H1 (cell line): Measurements from ENCODE around the gene SYNPR. TPM values are rescaled to one million over a fixed set of nuclear protein-coding genes. Genes with fewer than 3 reads are reported as not detected.

Experiments used
- CTCF ChIA-PET: fragments of 300-600 bp; sonication (Branson Sonifier 250); formaldehyde crosslinking; loops from one replicate; lab custom pipeline; 2021; ENCODE audit not compliant: partially characterized antibody; lab: Charles Lee
- POLR2A ChIA-PET: fragments of 300-600 bp; sonication (Branson Sonifier 250); formaldehyde crosslinking; loops from one replicate; lab custom pipeline; 2021; ENCODE audit warnings: inconsistent platforms; ENCODE audit not compliant: partially characterized antibody; lab: Charles Lee
- DNase-seq, 2 experiments: peaks; one replicate each; pipeline versions ENCODE4 v3.0.0 to v3.0.0-alpha.2; 2010 to 2022; ENCODE audit warnings: low spot score in 2 of 2, low read depth in 1 of 2, mixed read lengths in 1 of 2
- FAIRE-seq: peaks from 2 replicates; lab custom pipeline; 2011; peaks lifted over from hg19 to GRCh38; lab: Jason Lieb, UNC
- H2AFZ ChIP-seq: 2 replicates; pipeline ENCODE4 v1.8.1; 2012; ENCODE audit warnings: low read length, inconsistent platforms
- H2AK5ac ChIP-seq: 2 replicates; pipeline ENCODE4 v1.6.1; 2013; ENCODE audit warnings: low read depth, low read length
- H2BK120ac ChIP-seq: replicated peaks from 2 replicates; pipeline ENCODE3; 2013; ENCODE audit warnings: low read depth, low read length, inconsistent platforms
- H2BK12ac ChIP-seq: 2 replicates; pipeline ENCODE4 v1.6.1; 2013; ENCODE audit warnings: low read depth, low read length
- H2BK15ac ChIP-seq: 2 replicates; pipeline ENCODE4 v1.6.1; 2013; ENCODE audit warnings: low read length
- H2BK20ac ChIP-seq: 2 replicates; pipeline ENCODE4 v1.6.1; 2013; ENCODE audit warnings: low read length
- H2BK5ac ChIP-seq: 2 replicates; pipeline ENCODE4 v1.6.1; 2013; ENCODE audit warnings: low read depth, low read length
- H3K14ac ChIP-seq: 2 replicates; pipeline ENCODE4 v1.6.1; 2013; ENCODE audit warnings: inconsistent platforms; ENCODE audit not compliant: insufficient read length
- H3K18ac ChIP-seq: 2 replicates; pipeline ENCODE4 v1.6.1; 2013; ENCODE audit warnings: low read length; ENCODE audit errors: extremely low read depth
- H3K23ac ChIP-seq: 2 replicates; pipeline ENCODE4 v1.6.1; 2013; ENCODE audit warnings: inconsistent platforms; ENCODE audit not compliant: insufficient read length
- H3K23me2 ChIP-seq: 2 replicates; pipeline ENCODE4 v1.6.1; 2013; ENCODE audit warnings: low read depth, low read length
- H3K27ac ChIP-seq: 2 replicates; pipeline ENCODE4 v1.6.1; 2011; ENCODE audit warnings: low read depth, low read length, inconsistent platforms
- H3K27me3 ChIP-seq, 4 experiments: replicated peaks in 1 of 4; 1 replicate in 1 of 4; 2 replicates in 3 of 4; pipeline versions ENCODE4 v1.6.1 to v1.8.1; 2011 to 2013; ENCODE audit warnings: low read length in 3 of 4, mild to moderate bottlenecking in 3 of 4, inconsistent platforms in 2 of 4, mixed read lengths in 2 of 4, moderate library complexity in 1 of 4; ENCODE audit not compliant: control insufficient read depth in 3 of 4, insufficient read depth in 3 of 4; ENCODE audit errors: extremely low read depth in 1 of 4
- H3K36me3 ChIP-seq, 4 experiments: 2 replicates each; pipeline versions ENCODE4 v1.6.1 to v1.8.1; 2011 to 2013; ENCODE audit warnings: mild to moderate bottlenecking in 4 of 4, low read length in 3 of 4, moderate library complexity in 2 of 4, control low read depth in 1 of 4, inconsistent platforms in 1 of 4; ENCODE audit not compliant: insufficient read depth in 4 of 4, control insufficient read depth in 2 of 4
- H3K4ac ChIP-seq: replicated peaks from 2 replicates; pipeline ENCODE3; 2013; ENCODE audit warnings: low read length, low read depth, mixed read lengths, inconsistent platforms; ENCODE audit not compliant: insufficient read length
- H3K4me1 ChIP-seq, 4 experiments: replicated peaks in 1 of 4; 1 replicate in 1 of 4; 2 replicates in 3 of 4; pipeline versions ENCODE4 v1.6.1 to v1.8.1; 2011 to 2013; ENCODE audit warnings: low read length in 3 of 4, inconsistent platforms in 2 of 4, mixed read lengths in 1 of 4; ENCODE audit not compliant: insufficient read depth in 4 of 4, control insufficient read depth in 3 of 4
- H3K4me2 ChIP-seq, 2 experiments: 2 replicates each; pipeline versions ENCODE4 v1.6.1 to v1.8.1; 2011 to 2013; ENCODE audit warnings: low read depth in 2 of 2, low read length in 2 of 2, control low read depth in 1 of 2, inconsistent platforms in 1 of 2, mild to moderate bottlenecking in 1 of 2; ENCODE audit not compliant: insufficient read depth in 1 of 2
- H3K4me3 ChIP-seq, 4 experiments: fragments of 200-600, 300-600 bp in 1 of 4; sonication (generic), shearing (Covaris generic), sonication (Bioruptor Twin) in 1 of 4; 2 replicates each; pipeline versions ENCODE4 v1.5.1 to v1.8.1; 2011 to 2016; ENCODE audit warnings: low read length in 4 of 4, low read depth in 3 of 4, control low read depth in 2 of 4, inconsistent platforms in 2 of 4, mild to moderate bottlenecking in 2 of 4, mixed read lengths in 1 of 4, moderate library complexity in 1 of 4; ENCODE audit not compliant: insufficient read depth in 2 of 4; ENCODE audit errors: extremely low read depth in 1 of 4
- H3K56ac ChIP-seq: replicated peaks from 2 replicates; pipeline ENCODE3; 2013; ENCODE audit warnings: low read depth, mild to moderate bottlenecking, mixed read lengths, low read length, inconsistent platforms; ENCODE audit not compliant: insufficient read length
- H3K79me1 ChIP-seq: 2 replicates; pipeline ENCODE4 v1.6.1; 2013; ENCODE audit warnings: low read depth, low read length, control low read depth
- H3K79me2 ChIP-seq, 2 experiments: 2 replicates each; pipeline versions ENCODE4 v1.6.1 to v1.8.1; 2012 to 2013; ENCODE audit warnings: low read length in 2 of 2, mild to moderate bottlenecking in 2 of 2, inconsistent platforms in 1 of 2; ENCODE audit not compliant: insufficient read depth in 2 of 2, control insufficient read depth in 1 of 2
- H3K9ac ChIP-seq, 4 experiments: replicated peaks in 1 of 4; 1 replicate in 1 of 4; 2 replicates in 3 of 4; pipeline versions ENCODE4 v1.6.1 to v1.8.1; 2011 to 2013; ENCODE audit warnings: low read depth in 3 of 4, low read length in 3 of 4, control low read depth in 2 of 4, mild to moderate bottlenecking in 2 of 4, moderate library complexity in 2 of 4, inconsistent platforms in 1 of 4; ENCODE audit errors: extremely low read depth in 1 of 4
- H3K9me3 ChIP-seq, 2 experiments: 2 replicates each; pipeline versions ENCODE4 v1.6.1 to v1.8.1; 2012 to 2013; ENCODE audit warnings: mild to moderate bottlenecking in 2 of 2, moderate library complexity in 2 of 2, control low read depth in 1 of 2, inconsistent platforms in 1 of 2, low read depth in 1 of 2, low read length in 1 of 2, mixed read lengths in 1 of 2; ENCODE audit not compliant: insufficient read depth in 2 of 2
- H4K20me1 ChIP-seq, 2 experiments: replicated peaks in 1 of 2; 2 replicates each; pipeline versions ENCODE3 to v1.8.1; 2011 to 2013; ENCODE audit warnings: inconsistent platforms in 2 of 2, low read length in 2 of 2, mild to moderate bottlenecking in 1 of 2; ENCODE audit not compliant: insufficient read depth in 2 of 2, control insufficient read depth in 1 of 2
- H4K5ac ChIP-seq: 2 replicates; pipeline ENCODE4 v1.6.1; 2013; ENCODE audit warnings: low read length, low read depth, mixed read lengths, inconsistent platforms; ENCODE audit not compliant: insufficient read length
- H4K8ac ChIP-seq: 2 replicates; pipeline ENCODE4 v1.8.0; 2013; ENCODE audit warnings: mild to moderate bottlenecking, moderate library complexity, low read length, inconsistent platforms; ENCODE audit not compliant: insufficient read depth; ENCODE audit errors: extremely low read depth
- H4K91ac ChIP-seq: replicated peaks from 2 replicates; pipeline ENCODE3; 2013; ENCODE audit warnings: low read length, mixed read lengths, inconsistent platforms; ENCODE audit not compliant: insufficient read length
- CBX8 ChIP-seq: fragments of 300-800, 300-1000 bp; sonication (generic); IDR thresholded peaks from 2 replicates; pipeline ENCODE4 v1.7.1; 2016; ENCODE audit warnings: low read depth, low read length, borderline replicate concordance
- NRF1 ChIP-seq: IDR thresholded peaks from 2 replicates; pipeline ENCODE4 v1.6.1; 2011; ENCODE audit warnings: mild to moderate bottlenecking, low read depth, low read length, improper control_type of control experiment
- RAD21 ChIP-seq, 2 experiments: IDR thresholded peaks in 1 of 2; conservative IDR thresholded peaks in 1 of 2; 2 replicates each; pipeline ENCODE4 v1.6.1; 2011; ENCODE audit warnings: low read depth in 2 of 2, low read length in 2 of 2, improper control_type of control experiment in 1 of 2, inconsistent platforms in 1 of 2, mild to moderate bottlenecking in 1 of 2, moderate library complexity in 1 of 2
- WGBS, 2 experiments: shearing (Covaris generic) in 1 of 2; methylation state at CpG; one replicate each; pipeline versions ENCODE4 v1.1.6 to v1.1.7; 2013 to 2015; ENCODE audit warnings: low lambda C conversion rate in 2 of 2, mixed read lengths in 2 of 2, inconsistent platforms in 1 of 2, low coverage in 1 of 2, missing lambda C conversion rate in 1 of 2; ENCODE audit not compliant: insufficient replicate concordance in 2 of 2, insufficient coverage in 1 of 2, insufficient read length in 1 of 2; ENCODE audit errors: extremely low coverage in 1 of 2, missing lambda C conversion rate in 1 of 2; 5-methylcytosine and 5-hydroxymethylcytosine counted together
- polyA plus RNA-seq, 7 experiments: library from polyadenylated mRNA; depleted of rRNA in 3 of 7; stranded (reverse) in 5 of 7; unstranded in 2 of 7; fragments of >200 nt in 5 of 7; fragments of 200-250 nt in 2 of 7; gene quantifications; 1 replicate in 5 of 7; 2 replicates in 1 of 7; 4 replicates in 1 of 7; pipeline versions ENCODE4 v1.2.1 to v1.2.3, GENCODE V29; 2011 to 2013; ENCODE audit warnings: missing spikeins in 2 of 7, mixed read lengths in 2 of 7
- total RNA-seq: library from RNA; stranded (reverse); fragmentation: NEBNext Ultra II Directional; extraction: Animal tissue kit (Norgen Biotek cat#: 25700); gene quantifications from 2 replicates; pipeline ENCODE4 v1.2.1, GENCODE V29; 2021

SYNPR gene
- total and polyA plus RNA-seq, 2 of the 8 experiments (the other 6 are each of a cell fraction or from before 2014, with no cell fraction given): 0.39 to 0.99 TPM

DNA sequence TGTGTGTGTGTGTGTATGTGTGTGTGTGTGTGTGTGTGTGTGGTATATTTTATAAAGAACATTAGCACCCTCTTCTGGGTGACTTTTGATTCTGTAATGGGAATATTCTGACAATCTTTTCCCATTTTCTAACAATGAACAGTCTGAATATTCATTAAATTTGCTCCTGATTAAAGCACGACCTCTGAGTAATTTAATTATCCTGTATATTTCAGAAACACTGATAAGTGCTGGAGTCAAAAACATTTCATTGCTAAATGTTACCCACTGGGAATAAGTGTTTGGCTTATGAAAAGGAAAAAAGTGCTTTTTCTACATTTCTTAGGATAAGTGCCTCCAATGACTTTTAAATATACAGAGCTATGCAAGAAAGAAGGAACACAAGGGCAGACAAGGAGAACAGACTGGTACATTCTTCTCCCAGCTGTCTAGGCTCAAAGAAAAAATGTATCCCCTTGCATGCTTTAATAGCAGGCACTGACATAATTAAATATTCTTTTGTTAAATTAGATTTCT, 32.3 kb upstream of the SYNPR start:
- Histone ChIP-seq H2BK12ac (no peak overlapping the region), H3K27me3 (peaks cover 0 to 1% (median 0%) of the 10 kb centered on the region in 4 experiments; a peak in 1 of 7 replicates), H2AK5ac (no peak overlapping the region), H3K23me2 (no peaks in the 10 kb centered on the region), H2BK120ac (no peak overlapping the region), H3K9ac (no peak overlapping the region), H4K91ac (no peak overlapping the region), H4K20me1 (no peaks in the 10 kb centered on the region), H3K18ac (no peak overlapping the region), H3K23ac (no peak overlapping the region), H3K4me1 (no peaks in the 10 kb centered on the region), H2BK5ac (no peak overlapping the region), H2BK20ac (no peak overlapping the region), H3K27ac (no peak overlapping the region), H3K79me1 (no peaks in the 10 kb centered on the region), H3K4me3 (no peak overlapping the region), H2BK15ac (no peak overlapping the region), H3K14ac (no peak overlapping the region), H3K4me2 (no peak overlapping the region), H4K8ac (no peak overlapping the region), H3K36me3 (no peaks in the 10 kb centered on the region), H3K9me3 (no peaks in the 10 kb centered on the region), H3K56ac (no peak overlapping the region), H3K79me2 (no peaks in the 10 kb centered on the region), H2AFZ (no peak overlapping the region), H4K5ac (no peak overlapping the region), H3K4ac (no peak overlapping the region)
- DNase-seq: no peak
- ChIA-PET POLR2A (no interaction called here), CTCF (interaction anchor here (0.6 to 5.8 kb wide), 6 partner anchors 12 to 624 kb away, joined by 3 to 45 read pairs (median 4); no protein-coding TSS in a partner anchor)
- no peak for FAIRE-seq
- 82% methylated on average over 1 of the region's 1 CpG; no CpG with 5 or more reads in 1 of the 2 experiments for WGBS, 2 experiments
- peak; percentile 22 to 33; a peak in 3 of 4 replicates for TF ChIP-seq RAD21 (IDR thresholded peaks at IDR 0.05 in 1 of 2, conservative IDR thresholded peaks at IDR 0.05 in 1 of 2; ENCODE audit: low read depth in 2 of 2, low read length in 2 of 2)
- TF ChIP-seq NRF1: no peak
- TF ChIP-seq CBX8: no peak
